PC-9 (cell line): ENCODE results near the gene KCTD21.

Experiments used
- EZH2 ChIP-seq: fragments of 200-600 bp; sonication (generic); IDR thresholded peaks from 2 replicates; pipeline ENCODE4 v1.8.0; 2017; ENCODE audit warnings: antibody characterized with exemption, low read depth
- TF ChIP-seq, protein P1 (sequence below): fragments of 200-600 bp; sonication (generic); conservative IDR thresholded peaks from 2 replicates; pipeline ENCODE4 v1.6.1; 2017; ENCODE audit warnings: mixed run types, antibody characterized with exemption, mild to moderate bottlenecking, moderate library complexity

DNA sequence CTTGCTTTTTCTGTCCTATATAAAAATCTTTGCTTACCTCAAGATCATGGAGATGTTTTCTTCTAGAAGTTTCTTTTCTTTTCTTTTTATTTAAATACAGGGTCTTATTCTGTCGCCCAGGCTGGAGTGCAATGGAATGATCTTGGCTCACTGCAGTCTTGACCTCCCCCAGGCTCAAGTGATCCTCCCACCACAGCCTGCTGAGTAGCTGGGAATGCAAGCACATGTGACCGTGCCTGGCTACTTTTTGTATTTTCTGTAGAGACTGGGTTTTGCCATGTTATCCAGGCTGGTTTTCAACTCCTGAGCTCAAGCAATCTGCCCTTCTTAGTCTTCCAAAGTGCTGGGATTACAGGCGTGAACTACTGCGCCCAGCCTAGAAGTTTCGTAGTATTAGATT, 45.6 kb upstream of the KCTD21 start:
- TF ChIP-seq, protein P1, sequence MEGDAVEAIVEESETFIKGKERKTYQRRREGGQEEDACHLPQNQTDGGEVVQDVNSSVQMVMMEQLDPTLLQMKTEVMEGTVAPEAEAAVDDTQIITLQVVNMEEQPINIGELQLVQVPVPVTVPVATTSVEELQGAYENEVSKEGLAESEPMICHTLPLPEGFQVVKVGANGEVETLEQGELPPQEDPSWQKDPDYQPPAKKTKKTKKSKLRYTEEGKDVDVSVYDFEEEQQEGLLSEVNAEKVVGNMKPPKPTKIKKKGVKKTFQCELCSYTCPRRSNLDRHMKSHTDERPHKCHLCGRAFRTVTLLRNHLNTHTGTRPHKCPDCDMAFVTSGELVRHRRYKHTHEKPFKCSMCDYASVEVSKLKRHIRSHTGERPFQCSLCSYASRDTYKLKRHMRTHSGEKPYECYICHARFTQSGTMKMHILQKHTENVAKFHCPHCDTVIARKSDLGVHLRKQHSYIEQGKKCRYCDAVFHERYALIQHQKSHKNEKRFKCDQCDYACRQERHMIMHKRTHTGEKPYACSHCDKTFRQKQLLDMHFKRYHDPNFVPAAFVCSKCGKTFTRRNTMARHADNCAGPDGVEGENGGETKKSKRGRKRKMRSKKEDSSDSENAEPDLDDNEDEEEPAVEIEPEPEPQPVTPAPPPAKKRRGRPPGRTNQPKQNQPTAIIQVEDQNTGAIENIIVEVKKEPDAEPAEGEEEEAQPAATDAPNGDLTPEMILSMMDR: no peak
- TF ChIP-seq EZH2: no peak
